Renal cortex interstitium (tissue), 11 donors: ENCODE measurements around the gene NOXO1. TPM values are rescaled to one million over a fixed set of nuclear protein-coding genes. Genes with fewer than 3 reads are reported as not detected.
"Not testable (repeated sequence)": the region's sequence is repeated elsewhere in the genome, so short reads cannot be mapped to it uniquely, and the experiment has no call there.

Experiments used
- DNase-seq, 11 donors: peaks; one replicate each; pipeline ENCODE4 v3.0.0-alpha.2; 2013; ENCODE audit warnings: low read depth in 9 of 11, low spot score in 4 of 11; ENCODE audit errors: extremely low read depth in 1 of 11
- polyA plus RNA-seq, 3 donors: library from polyadenylated mRNA; unstranded; fragments of 120-200 nt; gene quantifications; one replicate each; pipeline ENCODE4 v1.2.1, GENCODE V29; 2013; ENCODE audit not compliant: insufficient read length in 3 of 3

Gene NOXO1
- polyA plus RNA-seq, 3 donors = 0.61 to 1.6 (median 1.1) TPM

- no peak for DNase-seq
Observed at GRCh38 chr16:1950559-1950958, 30.7 kb downstream of the NOXO1 start.

GRCh38 chr16:1950047-1950446 is 31.2 kb downstream of the NOXO1 start:
- no peak for DNase-seq

- no peak for DNase-seq
Observed at GRCh38 chr16:1949507-1949906, 31.8 kb downstream of the NOXO1 start.

GRCh38 chr16:1947369-1947670 is 33.9 kb downstream of the NOXO1 start:
- DNase-seq = no peak

- no peak for DNase-seq
Observed at GRCh38 chr16:1946495-1947368, 34.5 kb downstream of the NOXO1 start.

- DNase-seq = no peak
Observed at GRCh38 chr16:1945559-1946391, 35.5 kb downstream of the NOXO1 start.

- DNase-seq = no peak
Observed at GRCh38 chr16:1944612-1945199, 36.6 kb downstream of the NOXO1 start.

GRCh38 chr16:1942810-1943726 is 38.2 kb downstream of the NOXO1 start, which contains the start of gene MSRB1:
MSRB1 (minus strand) TSS chr16:1943199; CDS start chr16:1943156, 43 bp downstream.
- peak; percentile 94 to 99 (median 99) for DNase-seq

GRCh38 chr16:1942047-1942809 is 39.0 kb downstream of the NOXO1 start:
- no peak for DNase-seq

- DNase-seq = no peak
Observed at GRCh38 chr16:1941162-1942046, 39.9 kb downstream of the NOXO1 start.

GRCh38 chr16:1940273-1941161 is 40.8 kb downstream of the NOXO1 start:
- no peak for DNase-seq

- DNase-seq = not testable (repeated sequence)
Observed at GRCh38 chr16:1939833-1940232, 41.4 kb downstream of the NOXO1 start.

- no peak for DNase-seq
Observed at GRCh38 chr16:1938910-1939309, 42.4 kb downstream of the NOXO1 start.

GRCh38 chr16:1938316-1938715 is 43.0 kb downstream of the NOXO1 start:
- DNase-seq = no peak

GRCh38 chr16:1936945-1937479 is 44.3 kb downstream of the NOXO1 start:
- DNase-seq = no peak

GRCh38 chr16:1933097-1933661 is 48.1 kb downstream of the NOXO1 start:
- DNase-seq = no peak
